ENCODE data around the gene PRKAR1B. TPM values are rescaled to one million over a fixed set of nuclear protein-coding genes. Genes with fewer than 3 reads are reported as not detected.
A peak's percentile ranks its signal among the peaks of the same experiment; 100 is the strongest.

PRKAR1B gene
- polyA plus RNA-seq, 1 of the 3 experiments (the other 2 are of a cell fraction): 63.7 TPM

DNA sequence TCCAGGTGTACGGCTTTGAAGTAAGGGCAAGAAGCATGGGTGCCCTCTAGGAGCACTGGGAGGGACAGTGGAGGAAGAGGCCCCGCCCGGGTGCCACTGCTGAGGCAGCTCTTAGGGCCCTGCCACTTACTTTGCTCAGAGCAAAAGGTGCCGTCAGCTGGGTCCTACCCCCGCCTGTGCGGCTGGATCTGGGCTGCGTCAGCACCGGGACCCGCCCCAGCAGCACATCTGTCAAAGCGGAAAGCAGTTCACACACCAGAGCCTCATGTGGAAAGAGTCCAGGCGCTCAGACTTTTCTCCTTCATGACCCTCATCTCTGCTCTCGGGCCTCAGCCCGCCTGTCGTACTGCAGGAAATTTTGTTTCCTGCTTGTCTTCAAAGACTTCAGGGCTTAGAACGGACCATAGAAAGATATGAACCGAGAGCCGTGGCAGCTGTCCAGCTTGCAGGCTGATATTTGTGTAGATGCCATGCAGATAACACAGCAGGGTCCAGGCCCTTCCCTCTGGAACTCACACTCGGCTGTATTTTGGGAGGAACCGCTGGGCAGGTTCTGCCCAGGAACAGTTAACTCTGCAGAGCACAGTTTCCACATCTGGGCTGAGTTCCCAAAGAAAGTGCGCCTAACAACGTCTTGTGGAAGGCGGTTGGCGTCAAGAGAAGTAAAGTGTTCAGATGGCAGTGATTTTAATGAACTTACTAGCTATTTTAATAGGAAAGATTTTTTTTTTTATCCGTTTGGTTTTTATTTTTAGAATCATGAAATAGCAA is 44.3 kb upstream of the PRKAR1B start:
- no peaks in the 10 kb centered on the region for H4K20me1 ChIP-seq (ENCODE audit: insufficient read depth)
- TF ChIP-seq MXI1 (IDR thresholded peaks at IDR 0.05; ENCODE audit: low read depth, low read length): peak; percentile 88
- TF ChIP-seq GATA2 (CRISPR knock-in tag; IDR thresholded peaks at IDR 0.05): peak; percentile 91
- TF ChIP-seq EP300 (IDR thresholded peaks at IDR 0.05; ENCODE audit: borderline replicate concordance in 1 of 2, low read depth in 1 of 2, low read length in 1 of 2): no peak; a peak in 1 of 4 replicates
- TF ChIP-seq RCOR1 (IDR thresholded peaks at IDR 0.05; ENCODE audit: low read length): peak; percentile 34; the same call in 1 of the 2 replicates
- peak; percentile 36; the same call in 1 of the 2 replicates for TF ChIP-seq REST (IDR thresholded peaks at IDR 0.05; ENCODE audit: low read depth, low read length)
- DNase-seq: peak; percentile 76
- H3K9me3 ChIP-seq: no peaks in the 10 kb centered on the region
- H3F3A ChIP-seq (replicated peaks; ENCODE audit: insufficient read depth): peaks cover 28% of the 10 kb centered on the region
- H3K4me1 ChIP-seq (ENCODE audit: control insufficient read depth in 1 of 2, insufficient read depth in 2 of 2, low read depth in 1 of 2, low read length in 1 of 2): peaks cover 21 to 45% of the 10 kb centered on the region in 2 experiments
- H2AFZ ChIP-seq (ENCODE audit: low read depth): no peak overlapping the region
- ChIA-PET POLR2A (interaction anchor here (1.2 to 1.6 kb wide), 2 partner anchors 39 to 105 kb away, joined by 3 to 4 read pairs; no protein-coding TSS in a partner anchor), CTCF (interaction anchor here (0.5 to 7.6 kb wide), 10 partner anchors 8 to 453 kb away, joined by 3 to 67 read pairs (median 7); no protein-coding TSS in a partner anchor)
- no peak overlapping the region; a peak in 1 of 4 replicates for H3K4me3 ChIP-seq (ENCODE audit: low read depth in 2 of 2, low read length in 1 of 2)
- no peaks in the 10 kb centered on the region for H3K9me2 ChIP-seq
- peak overlapping the region; percentile 6 to 88; a peak in 3 of 4 replicates for H3K27ac ChIP-seq (ENCODE audit: low read depth in 2 of 2, low read length in 1 of 2)
- no peaks in the 10 kb centered on the region for H3K27me3 ChIP-seq (ENCODE audit: insufficient read depth)
- H3K9ac ChIP-seq: no peak overlapping the region
- peaks cover 23 to 35% of the 10 kb centered on the region in 2 experiments for H3K36me3 ChIP-seq (replicated peaks in 1 of 2; ENCODE audit: control insufficient read depth in 1 of 2, insufficient read depth in 2 of 2, low read length in 1 of 2)
- no peak overlapping the region; the same call in 1 of the 2 replicates for H3K4me2 ChIP-seq
- 0 out of 2 replicates have a peak, but pooled peaks cover 8% of the 10 kb centered on the region for H3K79me2 ChIP-seq (ENCODE audit: insufficient read depth)
- 59% methylated on average over 23 of the region's 24 CpGs for WGBS (ENCODE audit: low lambda C conversion rate)

- no peak for DNase-seq
- Histone ChIP-seq H4K20me1 (ENCODE audit: insufficient read depth) (no peaks in the 10 kb centered on the region), H3K27me3 (ENCODE audit: insufficient read depth) (no peaks in the 10 kb centered on the region), H3K9me3 (no peaks in the 10 kb centered on the region), H3K79me2 (ENCODE audit: insufficient read depth) (0 out of 2 replicates have a peak, but pooled peaks cover 8% of the 10 kb centered on the region), H3K4me1 (ENCODE audit: control insufficient read depth in 1 of 2, insufficient read depth in 2 of 2, low read depth in 1 of 2, low read length in 1 of 2) (peaks cover 21 to 45% of the 10 kb centered on the region in 2 experiments), H3K9me2 (no peaks in the 10 kb centered on the region), H3K4me2 (peak overlapping the region; percentile 12; the same call in 1 of the 2 replicates), H3K4me3 (ENCODE audit: low read depth in 2 of 2, low read length in 1 of 2) (no peak overlapping the region), H3F3A (replicated peaks; ENCODE audit: insufficient read depth) (peaks cover 34% of the 10 kb centered on the region), H3K27ac (ENCODE audit: low read depth in 2 of 2, low read length in 1 of 2) (peak overlapping the region in 1 of 2 experiments; percentile 88; a peak in 2 of 4 replicates), H2AFZ (ENCODE audit: low read depth) (no peak overlapping the region), H3K9ac (no peak overlapping the region), H3K36me3 (replicated peaks in 1 of 2; ENCODE audit: control insufficient read depth in 1 of 2, insufficient read depth in 2 of 2, low read length in 1 of 2) (peaks cover 23 to 42% of the 10 kb centered on the region in 2 experiments)
- 67% methylated on average over 5 of the region's 7 CpGs for WGBS (ENCODE audit: low lambda C conversion rate)
- CTCF ChIA-PET: interaction anchor here (1.0 to 7.6 kb wide), 9 partner anchors 9 to 452 kb away, joined by 3 to 67 read pairs (median 9); no protein-coding TSS in a partner anchor
- POLR2A ChIA-PET: interaction anchor here (1.6 kb wide), 1 partner anchor 38 kb away, joined by 4 read pairs; no protein-coding TSS in a partner anchor
- no peak for TF ChIP-seq POLR2AphosphoS5 (IDR thresholded peaks at IDR 0.05; ENCODE audit: low read depth, low read length)
- TF ChIP-seq, protein P1, sequence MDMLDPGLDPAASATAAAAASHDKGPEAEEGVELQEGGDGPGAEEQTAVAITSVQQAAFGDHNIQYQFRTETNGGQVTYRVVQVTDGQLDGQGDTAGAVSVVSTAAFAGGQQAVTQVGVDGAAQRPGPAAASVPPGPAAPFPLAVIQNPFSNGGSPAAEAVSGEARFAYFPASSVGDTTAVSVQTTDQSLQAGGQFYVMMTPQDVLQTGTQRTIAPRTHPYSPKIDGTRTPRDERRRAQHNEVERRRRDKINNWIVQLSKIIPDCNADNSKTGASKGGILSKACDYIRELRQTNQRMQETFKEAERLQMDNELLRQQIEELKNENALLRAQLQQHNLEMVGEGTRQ (IDR thresholded peaks at IDR 0.05; ENCODE audit: borderline replicate concordance, low read depth, low read length): no peak
- TF ChIP-seq EP300 (IDR thresholded peaks at IDR 0.05; ENCODE audit: borderline replicate concordance in 1 of 2, low read depth in 1 of 2, low read length in 1 of 2): no peak
- TF ChIP-seq FOSL2 (IDR thresholded peaks at IDR 0.05; ENCODE audit: borderline replicate concordance, low read depth): no peak
- TF ChIP-seq, protein P2, sequence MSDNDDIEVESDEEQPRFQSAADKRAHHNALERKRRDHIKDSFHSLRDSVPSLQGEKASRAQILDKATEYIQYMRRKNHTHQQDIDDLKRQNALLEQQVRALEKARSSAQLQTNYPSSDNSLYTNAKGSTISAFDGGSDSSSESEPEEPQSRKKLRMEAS (IDR thresholded peaks at IDR 0.05; ENCODE audit: low read depth): no peak
- TF ChIP-seq MEF2A (IDR thresholded peaks at IDR 0.05; ENCODE audit: borderline replicate concordance, low read depth): no peak
- TF ChIP-seq CTCF (IDR thresholded peaks at IDR 0.05): no peak
- TF ChIP-seq, protein P3, sequence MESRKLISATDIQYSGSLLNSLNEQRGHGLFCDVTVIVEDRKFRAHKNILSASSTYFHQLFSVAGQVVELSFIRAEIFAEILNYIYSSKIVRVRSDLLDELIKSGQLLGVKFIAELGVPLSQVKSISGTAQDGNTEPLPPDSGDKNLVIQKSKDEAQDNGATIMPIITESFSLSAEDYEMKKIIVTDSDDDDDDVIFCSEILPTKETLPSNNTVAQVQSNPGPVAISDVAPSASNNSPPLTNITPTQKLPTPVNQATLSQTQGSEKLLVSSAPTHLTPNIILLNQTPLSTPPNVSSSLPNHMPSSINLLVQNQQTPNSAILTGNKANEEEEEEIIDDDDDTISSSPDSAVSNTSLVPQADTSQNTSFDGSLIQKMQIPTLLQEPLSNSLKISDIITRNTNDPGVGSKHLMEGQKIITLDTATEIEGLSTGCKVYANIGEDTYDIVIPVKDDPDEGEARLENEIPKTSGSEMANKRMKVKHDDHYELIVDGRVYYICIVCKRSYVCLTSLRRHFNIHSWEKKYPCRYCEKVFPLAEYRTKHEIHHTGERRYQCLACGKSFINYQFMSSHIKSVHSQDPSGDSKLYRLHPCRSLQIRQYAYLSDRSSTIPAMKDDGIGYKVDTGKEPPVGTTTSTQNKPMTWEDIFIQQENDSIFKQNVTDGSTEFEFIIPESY (IDR thresholded peaks at IDR 0.05; ENCODE audit: borderline replicate concordance, low read depth): no peak
- TF ChIP-seq NFIC (IDR thresholded peaks at IDR 0.05; ENCODE audit: borderline replicate concordance): no peak
- TF ChIP-seq RXRA (IDR thresholded peaks at IDR 0.05; ENCODE audit: borderline replicate concordance, low read depth): no peak
- no peak for TF ChIP-seq FOXJ3 (CRISPR knock-in tag; IDR thresholded peaks at IDR 0.05)
These were observed 43.7 kb upstream of the PRKAR1B start for GRCh38 chr7:770741-771166.
